NCI-H1417 treated with DMSO at 0.1 percent for 48 hours (cell line): Measurements from ENCODE around the gene LAMB3.

ENCODE experiments used
- DNase-seq: peaks from one replicate; lab custom pipeline; 2025; lab: John Stamatoyannopoulos, UW

LAMB3 gene

GRCh38 chr1:209595599-209596285, 56.5 kb downstream of the LAMB3 start:
- DNase-seq: no peak

GRCh38 chr1:209595028-209595427, 57.2 kb downstream of the LAMB3 start:
- no peak for DNase-seq

- DNase-seq: no peak
These were observed 57.8 kb downstream of the LAMB3 start for GRCh38 chr1:209594440-209594839.

- DNase-seq: no peak
These were observed 58.5 kb downstream of the LAMB3 start for GRCh38 chr1:209593747-209594146.

- DNase-seq: no peak
These were observed 61.8 kb downstream of the LAMB3 start for GRCh38 chr1:209590405-209590804.

GRCh38 chr1:209589863-209590262, 62.4 kb downstream of the LAMB3 start:
- DNase-seq: no peak

- DNase-seq: no peak
These were observed 62.8 kb downstream of the LAMB3 start for GRCh38 chr1:209589440-209589839.

- DNase-seq: no peak
These were observed 64.4 kb downstream of the LAMB3 start for GRCh38 chr1:209587789-209588188.

GRCh38 chr1:209586221-209586740, 65.9 kb downstream of the LAMB3 start:
- DNase-seq: no peak

- DNase-seq: peak; percentile 4
These were observed 66.6 kb downstream of the LAMB3 start for GRCh38 chr1:209585672-209586071.

GRCh38 chr1:209585197-209585596, 67.0 kb downstream of the LAMB3 start:
- DNase-seq: no peak

GRCh38 chr1:209584231-209584672, 68.0 kb downstream of the LAMB3 start:
- no peak for DNase-seq

- peak; percentile 38 for DNase-seq
These were observed 68.8 kb downstream of the LAMB3 start, which contains the start of gene CAMK1G for GRCh38 chr1:209583408-209583807. TSS of gene CAMK1G (plus strand) at chr1:209583714. CDS start at chr1:209594984, 11,270 bp downstream.

GRCh38 chr1:209580577-209580976, 71.6 kb downstream of the LAMB3 start:
- no peak for DNase-seq

- DNase-seq: no peak
These were observed 74.9 kb downstream of the LAMB3 start for GRCh38 chr1:209577346-209577745.

GRCh38 chr1:209576392-209577197, 75.6 kb downstream of the LAMB3 start:
- DNase-seq: no peak

- DNase-seq: no peak
These were observed 81.5 kb downstream of the LAMB3 start for GRCh38 chr1:209570743-209571142.

GRCh38 chr1:209569455-209570207, 82.6 kb downstream of the LAMB3 start:
- DNase-seq: peak; percentile 17

- DNase-seq: no peak
These were observed 84.5 kb downstream of the LAMB3 start for GRCh38 chr1:209567698-209568175.

GRCh38 chr1:209565759-209566678, 86.2 kb downstream of the LAMB3 start:
- DNase-seq: peak; percentile 68
